Common myeloid progenitor, CD34-positive (primary cell): Measurements from ENCODE around the gene C2CD2.
"Not testable (repeated sequence)": the region's sequence is repeated elsewhere in the genome, so short reads cannot be mapped to it uniquely, and the experiment has no call there.

ENCODE experiments used
- CTCF ChIA-PET: fragments of 350-600 bp; sonication (Branson Sonifier 250); formaldehyde crosslinking; loops from one replicate; lab custom pipeline; 2021; ENCODE audit warnings: antibody characterized with exemption; lab: Charles Lee
- POLR2A ChIA-PET: fragments of 350-600 bp; sonication (Branson Sonifier 250); formaldehyde crosslinking; loops from one replicate; lab custom pipeline; 2021; ENCODE audit warnings: antibody characterized with exemption; lab: Charles Lee
- DNase-seq, 3 donors: peaks; one replicate each; pipeline versions ENCODE4 v3.0.0 to v3.0.0-alpha.2; 2013
- H3K27ac ChIP-seq, 2 experiments: 1 replicate in 1 of 2; 2 replicates in 1 of 2; pipeline ENCODE4 v1.7.0; 2013; ENCODE audit warnings: inconsistent platforms in 2 of 2, low read length in 2 of 2, mild to moderate bottlenecking in 2 of 2, low read depth in 1 of 2, moderate library complexity in 1 of 2; ENCODE audit not compliant: severe bottlenecking in 2 of 2, insufficient read depth in 1 of 2, poor library complexity in 1 of 2
- H3K27me3 ChIP-seq, 5 experiments: replicated peaks in 2 of 5; 1 replicate in 3 of 5; 2 replicates in 2 of 5; pipeline versions ENCODE4 v1.6.1 to v1.7.0; 2013; ENCODE audit warnings: low read length in 4 of 5, mild to moderate bottlenecking in 2 of 5, moderate library complexity in 2 of 5, inconsistent platforms in 1 of 5; ENCODE audit not compliant: insufficient read depth in 5 of 5, control insufficient read depth in 4 of 5
- H3K36me3 ChIP-seq, 4 experiments: 1 replicate in 2 of 4; 2 replicates in 2 of 4; pipeline versions ENCODE4 v1.6.1 to v1.7.0; 2013; ENCODE audit warnings: low read length in 3 of 4, control low read depth in 1 of 4, mild to moderate bottlenecking in 1 of 4; ENCODE audit not compliant: control insufficient read depth in 4 of 4, insufficient read depth in 4 of 4
- H3K4me1 ChIP-seq, 4 experiments: 1 replicate in 3 of 4; 2 replicates in 1 of 4; pipeline versions ENCODE4 v1.6.1 to v1.7.1; 2013; ENCODE audit warnings: low read length in 3 of 4, mild to moderate bottlenecking in 3 of 4, control low read depth in 1 of 4, inconsistent platforms in 1 of 4, moderate library complexity in 1 of 4; ENCODE audit not compliant: control insufficient read depth in 4 of 4, insufficient read depth in 4 of 4; ENCODE audit errors: control extremely low read depth in 1 of 4
- H3K4me3 ChIP-seq, 7 experiments: 1 replicate in 4 of 7; 2 replicates in 3 of 7; pipeline versions ENCODE4 v1.5.1 to v1.7.0; 2013; ENCODE audit warnings: mild to moderate bottlenecking in 7 of 7, low read length in 6 of 7, moderate library complexity in 6 of 7, inconsistent platforms in 2 of 7, low read depth in 2 of 7, control low read depth in 1 of 7; ENCODE audit not compliant: insufficient read depth in 4 of 7, control insufficient read depth in 1 of 7; ENCODE audit errors: extremely low read depth in 1 of 7
- H3K9me3 ChIP-seq, 5 experiments: 1 replicate in 4 of 5; 2 replicates in 1 of 5; pipeline versions ENCODE4 v1.6.1 to v1.7.1; 2013; ENCODE audit warnings: low read length in 4 of 5, mild to moderate bottlenecking in 2 of 5, inconsistent platforms in 1 of 5, low read depth in 1 of 5, moderate library complexity in 1 of 5; ENCODE audit not compliant: control insufficient read depth in 4 of 5, insufficient read depth in 2 of 5; ENCODE audit errors: control extremely low read depth in 1 of 5
- WGBS: methylation state at CpG from one replicate; pipeline ENCODE4 v1.1.5; 2013; ENCODE audit not compliant: insufficient coverage; 5-methylcytosine and 5-hydroxymethylcytosine counted together

C2CD2 gene

DNA sequence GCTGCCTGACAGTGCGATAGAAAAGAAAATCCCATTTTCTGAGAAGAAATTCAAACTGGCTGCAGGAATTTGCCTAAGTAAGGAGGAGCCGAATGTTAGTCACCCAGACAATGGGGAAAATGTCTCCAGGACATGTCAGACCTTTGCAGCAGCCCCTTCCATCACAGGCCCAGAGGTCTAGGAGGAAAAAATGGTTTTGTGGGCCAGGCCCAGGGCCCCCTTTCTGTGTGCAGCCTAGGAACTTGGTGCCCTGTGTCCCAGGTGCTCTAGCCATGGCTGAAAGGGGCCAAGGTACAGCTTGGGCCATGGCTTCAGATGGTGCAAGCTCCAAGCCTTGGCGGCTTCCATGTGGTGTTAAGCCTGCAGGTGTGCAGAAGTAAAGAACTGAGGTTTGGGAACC, 41.8 kb upstream of the C2CD2 start:
- Histone ChIP-seq H3K4me3 (no peak overlapping the region), H3K9me3 (peaks cover 0 to 17% (median 6%) of the 10 kb centered on the region in 5 experiments), H3K27me3 (no peaks in the 10 kb centered on the region), H3K4me1 (no peaks in the 10 kb centered on the region), H3K27ac (no peak overlapping the region), H3K36me3 (peaks cover 18 to 57% (median 39%) of the 10 kb centered on the region in 4 experiments)
- DNase-seq: no peak
- CTCF ChIA-PET: interaction anchor here (1.5 kb wide), 2 partner anchors 10 to 130 kb away, joined by 4 to 6 read pairs; no protein-coding TSS in a partner anchor
- WGBS: 100% methylated on average over 3 of the region's 3 CpGs
- POLR2A ChIA-PET: no interaction called here

DNA sequence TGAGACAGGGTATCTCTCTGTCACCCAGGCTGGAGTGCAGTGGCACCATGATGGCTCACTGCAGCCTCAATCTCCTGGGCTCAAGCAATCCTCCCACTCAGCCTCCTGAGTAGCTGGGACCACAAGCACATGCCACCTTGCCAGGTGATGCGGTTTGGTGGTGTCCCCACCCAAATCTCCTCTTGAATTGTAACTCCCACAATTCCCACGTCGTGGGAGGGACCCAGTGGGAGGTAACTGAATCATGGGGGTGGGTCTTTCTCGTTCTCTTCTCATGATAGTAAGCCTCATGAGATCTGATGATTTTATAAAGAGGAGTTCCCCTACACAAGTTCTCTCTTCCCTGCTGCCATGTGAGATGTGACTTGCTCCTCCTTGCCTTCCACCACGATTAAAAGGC, 40.8 kb upstream of the C2CD2 start:
- H3K4me1 ChIP-seq, H3K4me3 ChIP-seq, DNase-seq, POLR2A ChIA-PET, H3K27ac ChIP-seq, H3K27me3 ChIP-seq: not testable (repeated sequence)
- Histone ChIP-seq H3K36me3 (peaks cover 18 to 53% (median 37%) of the 10 kb centered on the region in 4 experiments), H3K9me3 (peaks cover 0 to 17% (median 6%) of the 10 kb centered on the region in 5 experiments)
- no CpG with 5 or more reads among the region's 5 CpGs for WGBS
- CTCF ChIA-PET: interaction anchor here (1.8 kb wide), 1 partner anchor 11 kb away, joined by 9 read pairs; no protein-coding TSS in a partner anchor

DNA sequence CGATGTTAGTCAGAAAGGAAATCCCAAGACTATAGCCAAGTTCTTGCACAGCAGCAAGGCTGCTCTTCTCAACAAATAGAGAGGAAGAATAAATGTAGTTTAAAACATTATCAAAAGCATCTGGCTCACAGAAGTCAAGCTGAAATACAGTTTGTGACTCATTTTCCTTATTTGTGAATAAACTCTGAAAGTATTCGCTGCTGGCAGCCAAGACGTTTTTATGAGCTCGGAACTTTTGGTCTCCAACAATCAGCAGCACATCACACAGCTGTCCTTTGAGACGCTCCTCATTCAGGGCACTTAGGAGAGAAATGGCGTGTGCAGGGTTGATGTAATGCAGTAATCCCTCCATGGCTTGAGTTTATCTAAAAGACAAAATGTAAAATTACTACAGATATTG, 39.9 kb upstream of the C2CD2 start:
- Histone ChIP-seq H3K9me3 (peaks cover 0 to 17% (median 6%) of the 10 kb centered on the region in 5 experiments), H3K27me3 (no peaks in the 10 kb centered on the region), H3K4me3 (no peak overlapping the region), H3K36me3 (peaks cover 18 to 53% (median 35%) of the 10 kb centered on the region in 4 experiments), H3K27ac (no peak overlapping the region), H3K4me1 (no peaks in the 10 kb centered on the region)
- ChIA-PET CTCF (interaction anchor here (1.0 to 1.8 kb wide), 4 partner anchors 12 to 83 kb away, joined by 3 to 9 read pairs (median 4); no protein-coding TSS in a partner anchor), POLR2A (no interaction called here)
- no peak for DNase-seq
- WGBS: 100% methylated on average over 2 of the region's 6 CpGs

DNA sequence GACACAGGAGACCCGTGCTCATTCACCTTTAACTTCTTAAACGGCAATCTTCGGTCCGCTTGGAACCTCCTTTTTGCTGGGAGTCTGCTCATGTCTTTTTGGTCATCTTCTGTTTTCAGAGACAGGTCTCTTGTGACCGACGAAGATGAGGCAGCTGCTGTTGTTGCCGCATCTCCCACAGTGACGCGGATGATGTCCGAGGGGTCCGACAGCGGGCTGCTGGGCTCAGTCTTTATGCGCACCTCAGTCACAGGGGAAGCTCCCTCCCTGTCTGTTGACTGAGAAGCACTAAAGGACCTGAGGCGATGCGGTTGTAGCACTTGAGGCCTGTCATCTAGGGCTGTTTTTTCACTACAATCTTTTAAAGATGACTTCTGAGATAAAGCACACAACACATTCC, 38.8 kb upstream of the C2CD2 start:
- Histone ChIP-seq H3K36me3 (peaks cover 17 to 53% (median 33%) of the 10 kb centered on the region in 4 experiments), H3K4me1 (no peaks in the 10 kb centered on the region), H3K27ac (no peak overlapping the region), H3K27me3 (no peaks in the 10 kb centered on the region), H3K9me3 (peaks cover 0 to 17% (median 6%) of the 10 kb centered on the region in 5 experiments), H3K4me3 (no peak overlapping the region)
- ChIA-PET POLR2A (no interaction called here), CTCF (interaction anchor here (0.8 to 1.5 kb wide), 3 partner anchors 60 to 176 kb away, joined by 3 to 4 read pairs (median 3); no protein-coding TSS in a partner anchor)
- WGBS: 95% methylated on average over 15 of the region's 15 CpGs
- no peak for DNase-seq

DNA sequence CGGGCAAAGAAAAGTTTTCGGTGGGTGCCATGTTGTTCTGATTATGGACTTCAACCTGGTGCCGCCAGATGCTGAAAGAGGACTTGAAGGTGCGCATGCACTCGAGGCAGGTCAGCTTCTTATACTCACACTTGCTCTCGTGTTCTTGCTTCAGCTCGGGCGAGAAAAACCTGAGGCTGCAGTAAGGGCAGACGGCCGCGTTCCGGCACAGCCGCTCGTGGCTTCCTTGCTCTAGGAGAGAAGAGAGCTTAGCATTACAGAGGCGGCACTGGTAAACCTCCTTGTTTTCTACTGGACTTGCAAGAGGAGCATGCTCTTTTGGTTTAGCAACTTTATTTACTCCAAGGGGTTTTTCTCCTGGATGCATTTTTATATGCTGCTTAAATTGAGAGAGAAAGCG, 37.8 kb upstream of the C2CD2 start:
- Histone ChIP-seq H3K27me3 (no peaks in the 10 kb centered on the region), H3K4me3 (no peak overlapping the region), H3K27ac (no peak overlapping the region), H3K4me1 (no peaks in the 10 kb centered on the region), H3K36me3 (peaks cover 16 to 51% (median 29%) of the 10 kb centered on the region in 4 experiments), H3K9me3 (peaks cover 0 to 15% (median 6%) of the 10 kb centered on the region in 5 experiments)
- no peak for DNase-seq
- WGBS: 98% methylated on average over 15 of the region's 16 CpGs
- POLR2A ChIA-PET: interaction anchor here (1.0 kb wide), 1 partner anchor 99 kb away, joined by 3 read pairs; no protein-coding TSS in a partner anchor
- CTCF ChIA-PET: interaction anchor here (0.9 to 1.7 kb wide), 4 partner anchors 11 to 175 kb away, joined by 3 to 4 read pairs (median 3); no protein-coding TSS in a partner anchor

DNA sequence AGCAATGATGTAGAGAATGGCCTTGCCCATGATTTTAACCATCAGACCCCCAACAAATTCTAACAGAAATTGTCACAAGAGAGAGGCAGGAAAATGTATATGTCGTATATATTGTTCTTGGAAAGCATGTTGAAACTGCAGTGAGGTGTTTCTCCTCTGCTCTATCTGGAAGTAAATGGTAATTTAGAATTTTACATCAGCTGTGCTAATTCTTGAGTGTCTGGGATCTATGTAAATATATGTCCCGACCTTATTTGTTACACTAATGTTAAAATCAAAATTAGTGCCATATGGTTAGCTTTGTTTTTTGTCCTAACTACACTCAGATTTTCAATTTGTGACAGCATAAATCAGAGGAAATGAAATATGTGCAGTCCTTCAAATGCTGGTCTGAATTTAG, 35.9 kb upstream of the C2CD2 start:
- ChIA-PET CTCF (no interaction called here), POLR2A (interaction anchor here (1.3 kb wide), 1 partner anchor 19 kb away, joined by 3 read pairs; no protein-coding TSS in a partner anchor)
- no peak for DNase-seq
- H3K4me1 ChIP-seq: no peaks in the 10 kb centered on the region
- no peak overlapping the region for H3K4me3 ChIP-seq
- H3K9me3 ChIP-seq: no peaks in the 10 kb centered on the region
- WGBS: 100% methylated on average over 1 of the region's 2 CpGs
- H3K27me3 ChIP-seq: no peaks in the 10 kb centered on the region
- H3K36me3 ChIP-seq: peaks cover 16 to 38% (median 28%) of the 10 kb centered on the region in 4 experiments
- H3K27ac ChIP-seq: no peak overlapping the region

DNA sequence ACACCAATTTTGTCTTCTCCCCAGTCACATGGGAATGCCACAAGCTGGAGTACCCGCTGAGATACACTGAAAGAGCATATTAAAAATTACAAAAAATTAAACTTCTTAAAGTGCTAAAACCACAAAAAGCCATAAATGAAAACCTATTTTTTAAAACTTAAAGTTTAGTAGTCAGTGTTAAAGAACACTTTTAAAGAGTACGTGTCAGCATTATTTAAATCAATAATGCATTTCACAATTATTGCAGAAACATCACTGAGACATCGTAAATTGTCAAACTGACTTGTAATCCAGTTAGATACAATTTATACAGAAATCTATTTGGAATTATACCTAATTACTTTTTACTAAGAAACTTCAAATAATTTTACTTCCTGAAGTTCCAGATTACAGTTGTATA, 33.5 kb upstream of the C2CD2 start:
- Histone ChIP-seq H3K4me3 (no peak overlapping the region), H3K9me3 (peaks cover 0 to 2% (median 0%) of the 10 kb centered on the region in 5 experiments), H3K27me3 (no peaks in the 10 kb centered on the region), H3K27ac (no peak overlapping the region), H3K4me1 (no peaks in the 10 kb centered on the region), H3K36me3 (peaks cover 8 to 20% (median 16%) of the 10 kb centered on the region in 4 experiments)
- no peak for DNase-seq
- POLR2A ChIA-PET: no interaction called here
- no CpG with 5 or more reads among the region's 3 CpGs for WGBS
- CTCF ChIA-PET: no interaction called here
